ENCODE results near the gene DENND5A.
A peak's percentile ranks its signal among the peaks of the same experiment; 100 is the strongest.
"Not testable (repeated sequence)": the region's sequence is repeated elsewhere in the genome, so short reads cannot be mapped to it uniquely, and the experiment has no call there.

Gene DENND5A

GRCh38 chr11:9137293-9138132 is 127.6 kb downstream of the DENND5A start:
- peak; percentile 62 for DNase-seq (ENCODE audit: low read depth)

- no peak for DNase-seq (ENCODE audit: low read depth)
Observed at GRCh38 chr11:9136741-9137140, 128.4 kb downstream of the DENND5A start.

- DNase-seq (ENCODE audit: low read depth) = no peak
Observed at GRCh38 chr11:9133956-9134355, 131.2 kb downstream of the DENND5A start.

- no peak for DNase-seq (ENCODE audit: low read depth)
Observed at GRCh38 chr11:9132203-9132878, 132.8 kb downstream of the DENND5A start.

GRCh38 chr11:9130297-9130696 is 134.9 kb downstream of the DENND5A start:
- DNase-seq (ENCODE audit: low read depth) = no peak

GRCh38 chr11:9126636-9127035 is 138.5 kb downstream of the DENND5A start:
- DNase-seq (ENCODE audit: low read depth) = no peak

- DNase-seq (ENCODE audit: low read depth) = no peak
Observed at GRCh38 chr11:9125185-9125886, 139.8 kb downstream of the DENND5A start.

- DNase-seq (ENCODE audit: low read depth) = no peak
Observed at GRCh38 chr11:9123595-9124304, 141.4 kb downstream of the DENND5A start.

GRCh38 chr11:9121469-9121796 is 143.7 kb downstream of the DENND5A start:
- no peak for DNase-seq (ENCODE audit: low read depth)

GRCh38 chr11:9120664-9121468 is 144.3 kb downstream of the DENND5A start:
- no peak for DNase-seq (ENCODE audit: low read depth)

- peak; percentile 15 for DNase-seq (ENCODE audit: low read depth)
Observed at GRCh38 chr11:9118277-9118676, 146.9 kb downstream of the DENND5A start.

GRCh38 chr11:9112075-9112474 is 153.1 kb downstream of the DENND5A start:
- no peak for DNase-seq (ENCODE audit: low read depth)

- DNase-seq (ENCODE audit: low read depth) = no peak
Observed at GRCh38 chr11:9109858-9110731, 155.1 kb downstream of the DENND5A start.

- DNase-seq (ENCODE audit: low read depth) = no peak
Observed at GRCh38 chr11:9104580-9104979, 160.6 kb downstream of the DENND5A start.

GRCh38 chr11:9103542-9104276 is 161.4 kb downstream of the DENND5A start:
- no peak for DNase-seq (ENCODE audit: low read depth)

GRCh38 chr11:9099617-9100016 is 165.5 kb downstream of the DENND5A start:
- no peak for DNase-seq (ENCODE audit: low read depth)

- DNase-seq (ENCODE audit: low read depth) = not testable (repeated sequence)
Observed at GRCh38 chr11:9098455-9098854, 166.7 kb downstream of the DENND5A start.

- not testable (repeated sequence) for DNase-seq (ENCODE audit: low read depth)
Observed at GRCh38 chr11:9097186-9097943, 167.8 kb downstream of the DENND5A start.

GRCh38 chr11:9096427-9096826 is 168.7 kb downstream of the DENND5A start:
- DNase-seq (ENCODE audit: low read depth) = no peak
